Smooth muscle cell (in vitro differentiated cells): Measurements from ENCODE around the gene ATF5. TPM values are rescaled to one million over a fixed set of nuclear protein-coding genes. Genes with fewer than 3 reads are reported as not detected.

Source experiments
- DNase-seq: peaks from one replicate; lab custom pipeline; 2025; ENCODE audit not compliant: unreplicated experiment; lab: John Stamatoyannopoulos, UW
- H2AFZ ChIP-seq: fragments of 200-600 bp; sonication (generic); 2 replicates; pipeline ENCODE4 v1.6.0; 2016; ENCODE audit warnings: antibody characterized with exemption, low read depth, mild to moderate bottlenecking
- H3F3A ChIP-seq: fragments of 200-600 bp; sonication (generic); 2 replicates; pipeline ENCODE4 v1.6.0; 2017; ENCODE audit warnings: antibody characterized with exemption, low read depth
- H3K27ac ChIP-seq: fragments of 200-600 bp; sonication (generic); 2 replicates; pipeline ENCODE4 v1.5.1; 2016; ENCODE audit warnings: low read depth, mild to moderate bottlenecking
- H3K27me3 ChIP-seq: fragments of 200-600 bp; sonication (generic); 2 replicates; pipeline ENCODE4 v1.6.1; 2016; ENCODE audit warnings: low read depth, mild to moderate bottlenecking
- H3K36me3 ChIP-seq: fragments of 200-600 bp; sonication (generic); 2 replicates; pipeline ENCODE4 v1.5.1; 2016; ENCODE audit warnings: low read depth
- H3K4me1 ChIP-seq: fragments of 200-600 bp; sonication (generic); 2 replicates; pipeline ENCODE4 v1.5.1; 2016; ENCODE audit warnings: low read depth
- H3K4me2 ChIP-seq: fragments of 200-600 bp; sonication (generic); 2 replicates; pipeline ENCODE4 v1.6.0; 2016; ENCODE audit warnings: mild to moderate bottlenecking
- H3K4me3 ChIP-seq: fragments of 200-600 bp; sonication (generic); 2 replicates; pipeline ENCODE4 v1.5.1; 2016; ENCODE audit warnings: mild to moderate bottlenecking
- H3K79me2 ChIP-seq: fragments of 200-600 bp; sonication (generic); 2 replicates; pipeline ENCODE4 v1.6.0; 2016; ENCODE audit warnings: low read depth, mild to moderate bottlenecking
- H3K9ac ChIP-seq: fragments of 200-600 bp; sonication (generic); 2 replicates; pipeline ENCODE4 v1.6.0; 2016; ENCODE audit warnings: low read depth
- H3K9me3 ChIP-seq: fragments of 200-600 bp; sonication (generic); replicated peaks from 2 replicates; pipeline ENCODE4 v1.5.1; 2016; ENCODE audit warnings: low read depth
- H4K20me1 ChIP-seq: fragments of 200-600 bp; sonication (generic); 2 replicates; pipeline ENCODE4 v1.6.0; 2016; ENCODE audit warnings: low read depth
- WGBS: methylation state at CpG from one replicate; pipeline ENCODE4 v1.1.7; 2016; ENCODE audit warnings: low lambda C conversion rate; 5-methylcytosine and 5-hydroxymethylcytosine counted together
- polyA plus RNA-seq: library from polyadenylated mRNA; unstranded; fragments of >200 nt; fragmentation: Nextera tagmentation; extraction: Ambion mirVana; gene quantifications from 2 replicates; pipeline ENCODE4 v1.2.1, GENCODE V29; 2016
- total RNA-seq: library from RNA; depleted of rRNA; stranded (reverse); fragments of >200 nt; gene quantifications from 2 replicates; pipeline ENCODE4 v1.2.3, GENCODE V29; 2014
- TF ChIP-seq, protein P1 (sequence below): fragments of 200-600 bp; sonication (generic); IDR thresholded peaks from 2 replicates; pipeline ENCODE4 v1.5.1; 2017; ENCODE audit warnings: borderline replicate concordance, mild to moderate bottlenecking, antibody characterized with exemption; ENCODE audit not compliant: insufficient read depth, poor library complexity, severe bottlenecking

ATF5 gene
- total and polyA plus RNA-seq, 2 experiments from 2014 or later: 5.0 to 10.1 TPM

DNA sequence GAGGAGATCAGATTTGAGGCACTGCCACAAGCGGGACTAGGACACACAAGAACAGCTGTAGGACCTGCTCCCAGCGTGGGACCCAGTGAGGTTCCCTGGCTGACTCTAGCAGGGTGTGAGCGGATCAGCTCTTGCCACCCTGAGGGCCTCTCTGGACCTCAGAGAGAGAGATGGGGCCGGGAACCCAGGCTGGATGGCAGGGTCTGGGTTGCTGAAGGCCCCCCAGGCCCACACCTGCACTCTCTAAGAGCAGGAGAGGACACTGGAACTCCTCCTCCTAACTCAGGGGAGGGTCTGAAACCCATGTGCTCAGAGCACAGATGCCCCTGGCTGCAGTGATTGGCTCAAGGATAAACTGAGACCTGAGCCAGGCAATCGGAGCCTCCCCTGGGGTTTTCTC, 18.8 kb upstream of the ATF5 start:
- Histone ChIP-seq H3K79me2 (peaks cover 2% of the 10 kb centered on the region), H3K4me2 (no peak overlapping the region), H2AFZ (no peak overlapping the region), H3K4me1 (no peaks in the 10 kb centered on the region), H3K27me3 (no peaks in the 10 kb centered on the region), H3K9ac (no peak overlapping the region), H3K4me3 (no peak overlapping the region), H3K36me3 (no peaks in the 10 kb centered on the region), H3F3A (no peaks in the 10 kb centered on the region), H3K9me3 (no peaks in the 10 kb centered on the region), H3K27ac (no peak overlapping the region), H4K20me1 (peaks cover 34% of the 10 kb centered on the region)
- WGBS: over 99% methylated on average over 5 of the region's 5 CpGs
- no peak for DNase-seq
- TF ChIP-seq, protein P1, sequence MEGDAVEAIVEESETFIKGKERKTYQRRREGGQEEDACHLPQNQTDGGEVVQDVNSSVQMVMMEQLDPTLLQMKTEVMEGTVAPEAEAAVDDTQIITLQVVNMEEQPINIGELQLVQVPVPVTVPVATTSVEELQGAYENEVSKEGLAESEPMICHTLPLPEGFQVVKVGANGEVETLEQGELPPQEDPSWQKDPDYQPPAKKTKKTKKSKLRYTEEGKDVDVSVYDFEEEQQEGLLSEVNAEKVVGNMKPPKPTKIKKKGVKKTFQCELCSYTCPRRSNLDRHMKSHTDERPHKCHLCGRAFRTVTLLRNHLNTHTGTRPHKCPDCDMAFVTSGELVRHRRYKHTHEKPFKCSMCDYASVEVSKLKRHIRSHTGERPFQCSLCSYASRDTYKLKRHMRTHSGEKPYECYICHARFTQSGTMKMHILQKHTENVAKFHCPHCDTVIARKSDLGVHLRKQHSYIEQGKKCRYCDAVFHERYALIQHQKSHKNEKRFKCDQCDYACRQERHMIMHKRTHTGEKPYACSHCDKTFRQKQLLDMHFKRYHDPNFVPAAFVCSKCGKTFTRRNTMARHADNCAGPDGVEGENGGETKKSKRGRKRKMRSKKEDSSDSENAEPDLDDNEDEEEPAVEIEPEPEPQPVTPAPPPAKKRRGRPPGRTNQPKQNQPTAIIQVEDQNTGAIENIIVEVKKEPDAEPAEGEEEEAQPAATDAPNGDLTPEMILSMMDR: no peak

DNA sequence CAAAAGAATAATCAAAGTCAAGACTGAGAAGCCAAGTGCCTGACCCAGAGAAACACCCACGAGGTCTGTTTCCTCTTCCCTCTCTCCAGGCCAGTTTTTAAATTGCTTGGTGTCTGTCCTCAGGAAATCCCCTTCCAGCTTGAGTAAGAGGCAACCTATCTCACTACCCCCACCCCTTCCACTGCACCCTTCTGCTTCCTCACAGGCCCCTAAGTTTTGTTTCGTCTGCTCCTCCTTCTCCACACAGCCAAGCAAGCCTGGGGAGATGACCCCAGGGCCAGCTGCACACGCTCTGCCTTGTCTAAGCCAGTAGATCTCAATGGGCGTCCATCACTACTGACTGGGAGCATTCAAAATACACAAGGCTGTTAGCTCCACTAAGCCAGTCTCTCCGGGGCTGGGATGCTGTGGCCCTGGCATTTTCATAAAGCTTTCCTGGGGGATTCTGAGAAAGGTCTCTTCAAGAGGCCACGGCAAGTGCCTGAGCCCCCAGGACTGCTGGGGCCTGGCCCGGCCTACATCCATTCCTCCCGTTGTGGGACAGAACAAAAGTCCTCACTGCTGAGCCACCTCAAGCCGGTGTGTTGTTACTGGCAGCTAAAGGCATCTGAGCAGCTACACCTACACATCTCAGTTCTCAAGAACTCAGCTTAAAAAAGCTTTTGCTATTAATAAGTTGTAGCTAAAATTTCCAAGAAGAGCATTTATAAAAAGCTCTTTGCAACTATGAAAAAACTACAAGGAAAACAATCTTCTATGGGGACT, 17.4 kb upstream of the ATF5 start:
- Histone ChIP-seq H3K36me3 (no peaks in the 10 kb centered on the region), H3F3A (no peaks in the 10 kb centered on the region), H3K27me3 (no peaks in the 10 kb centered on the region), H3K27ac (no peak overlapping the region), H3K9me3 (no peaks in the 10 kb centered on the region), H2AFZ (no peak overlapping the region), H3K9ac (no peak overlapping the region), H3K4me2 (no peak overlapping the region), H3K79me2 (peaks cover 5% of the 10 kb centered on the region), H3K4me3 (no peak overlapping the region), H4K20me1 (peaks cover 41% of the 10 kb centered on the region), H3K4me1 (no peaks in the 10 kb centered on the region)
- TF ChIP-seq, protein P1: no peak
- WGBS: 92% methylated on average over 9 of the region's 9 CpGs
- DNase-seq: no peak

DNA sequence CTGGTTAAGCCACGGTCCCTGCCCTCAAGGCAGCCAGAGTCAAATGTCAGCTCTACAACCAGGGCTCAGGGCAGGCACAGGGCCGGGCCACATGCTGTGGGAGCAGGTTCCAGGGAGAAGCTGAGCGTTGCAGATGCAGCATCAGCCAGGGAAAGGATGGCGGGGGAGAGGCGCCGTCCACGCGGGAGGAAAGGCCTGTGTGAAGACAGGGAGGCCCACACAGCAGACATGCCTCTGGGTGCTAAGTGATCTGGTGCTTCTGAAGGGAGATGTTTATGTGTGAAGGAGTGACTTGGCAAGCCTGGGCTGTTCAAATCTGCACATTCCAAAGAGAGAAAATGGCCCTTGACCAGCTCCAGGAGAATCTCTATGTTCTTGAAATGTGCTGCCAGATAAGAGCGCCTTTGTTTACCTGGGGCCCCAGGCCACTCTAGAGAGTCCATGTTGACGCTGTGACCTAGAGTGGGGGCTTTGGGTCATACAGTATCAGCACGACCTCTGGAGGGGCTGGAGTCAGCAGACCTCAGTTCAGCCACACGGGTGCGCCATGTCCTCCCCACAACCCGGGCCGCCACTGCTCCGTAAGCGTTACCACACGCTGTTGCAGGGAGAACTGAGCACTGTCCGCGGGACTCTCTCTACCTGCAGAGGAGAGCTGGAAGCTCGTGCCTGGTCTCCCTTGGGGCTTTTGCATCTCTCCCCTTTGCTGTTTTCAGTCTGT, 15.9 kb upstream of the ATF5 start:
- Histone ChIP-seq H3K4me3 (no peak overlapping the region), H3K79me2 (peaks cover 5% of the 10 kb centered on the region), H3K27ac (no peak overlapping the region), H3F3A (no peaks in the 10 kb centered on the region), H3K4me1 (no peaks in the 10 kb centered on the region), H3K9ac (no peak overlapping the region), H3K4me2 (no peak overlapping the region), H4K20me1 (peaks cover 44% of the 10 kb centered on the region), H3K36me3 (no peaks in the 10 kb centered on the region), H2AFZ (no peak overlapping the region), H3K27me3 (no peaks in the 10 kb centered on the region), H3K9me3 (no peaks in the 10 kb centered on the region)
- WGBS: 93% methylated on average over 21 of the region's 21 CpGs
- TF ChIP-seq, protein P1: no peak
- DNase-seq: no peak
